ENCODE measurements around the gene PRDX5.

Gene PRDX5

DNA sequence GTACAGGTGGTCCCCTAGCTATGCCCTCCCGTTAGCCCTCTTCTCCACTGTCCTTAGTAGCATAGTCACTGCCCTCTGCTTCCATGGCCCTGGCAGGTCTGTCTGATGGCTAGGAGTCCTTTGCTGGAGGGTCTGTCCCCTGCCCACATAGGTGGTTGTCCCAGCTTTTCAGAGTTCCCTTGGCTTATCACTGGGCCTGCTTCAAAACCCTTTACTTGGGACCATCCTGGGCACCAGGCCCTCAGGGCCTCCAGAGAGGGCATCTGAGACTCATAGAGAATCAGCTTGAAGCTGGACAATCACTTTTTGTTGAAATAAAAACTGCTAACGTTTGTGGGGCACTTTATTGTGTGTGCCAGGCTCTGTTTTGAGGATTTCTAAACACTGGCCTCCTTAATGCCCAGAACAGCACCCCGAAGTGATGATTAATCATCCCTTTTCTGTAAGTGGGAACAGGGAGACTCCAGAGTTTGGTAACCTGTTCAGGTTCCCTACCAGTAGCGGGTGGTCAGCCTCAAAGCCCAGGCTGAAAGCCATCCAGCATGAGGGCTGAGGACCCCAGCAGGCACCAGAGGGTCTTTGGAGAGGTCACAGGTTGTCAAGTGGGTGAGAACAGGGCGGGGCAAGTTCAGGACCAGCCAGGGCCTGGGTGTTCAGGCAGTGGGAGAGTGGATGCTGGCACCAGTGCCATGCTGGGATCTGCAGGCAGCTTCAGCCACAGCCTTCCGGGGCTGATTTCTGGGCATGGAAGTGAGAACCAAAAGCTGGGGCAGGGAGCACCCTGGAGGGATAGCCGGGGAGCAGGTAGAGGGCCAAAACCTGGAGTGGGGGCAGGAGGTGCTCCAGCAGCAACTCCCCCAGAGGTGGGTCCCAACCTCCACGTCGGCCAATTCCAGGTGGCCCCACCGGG lies 27.3 kb upstream of the PRDX5 start:
- TF ChIP-seq GLIS3 (CRISPR knock-in tag; IDR thresholded peaks at IDR 0.05) (no peak), ZC3H10 (CRISPR knock-in tag; IDR thresholded peaks at IDR 0.05) (no peak), ARNTL (CRISPR knock-in tag; IDR thresholded peaks at IDR 0.05; ENCODE audit: borderline replicate concordance, low read depth) (no peak), TOX (CRISPR knock-in tag; IDR thresholded peaks at IDR 0.05; ENCODE audit: borderline replicate concordance) (no peak), TCF4 (CRISPR knock-in tag; IDR thresholded peaks at IDR 0.05; ENCODE audit: borderline replicate concordance) (no peak), PPARA (CRISPR knock-in tag; IDR thresholded peaks at IDR 0.05; ENCODE audit: borderline replicate concordance) (no peak), ESRRG (CRISPR knock-in tag; IDR thresholded peaks at IDR 0.05) (no peak), ZFP3 (CRISPR knock-in tag; IDR thresholded peaks at IDR 0.05) (no peak), ISL1 (CRISPR knock-in tag; IDR thresholded peaks at IDR 0.05) (no peak), CSDC2 (CRISPR knock-in tag; IDR thresholded peaks at IDR 0.05) (no peak), OSR1 (CRISPR knock-in tag; IDR thresholded peaks at IDR 0.05) (no peak), SNAI2 (CRISPR knock-in tag; IDR thresholded peaks at IDR 0.05) (no peak)
- TF ChIP-seq, protein P1, sequence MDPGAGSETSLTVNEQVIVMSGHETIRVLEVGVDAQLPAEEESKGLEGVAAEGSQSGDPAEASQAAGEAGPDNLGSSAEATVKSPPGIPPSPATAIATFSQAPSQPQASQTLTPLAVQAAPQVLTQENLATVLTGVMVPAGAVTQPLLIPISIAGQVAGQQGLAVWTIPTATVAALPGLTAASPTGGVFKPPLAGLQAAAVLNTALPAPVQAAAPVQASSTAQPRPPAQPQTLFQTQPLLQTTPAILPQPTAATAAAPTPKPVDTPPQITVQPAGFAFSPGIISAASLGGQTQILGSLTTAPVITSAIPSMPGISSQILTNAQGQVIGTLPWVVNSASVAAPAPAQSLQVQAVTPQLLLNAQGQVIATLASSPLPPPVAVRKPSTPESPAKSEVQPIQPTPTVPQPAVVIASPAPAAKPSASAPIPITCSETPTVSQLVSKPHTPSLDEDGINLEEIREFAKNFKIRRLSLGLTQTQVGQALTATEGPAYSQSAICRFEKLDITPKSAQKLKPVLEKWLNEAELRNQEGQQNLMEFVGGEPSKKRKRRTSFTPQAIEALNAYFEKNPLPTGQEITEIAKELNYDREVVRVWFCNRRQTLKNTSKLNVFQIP (CRISPR knock-in tag; IDR thresholded peaks at IDR 0.05; ENCODE audit: borderline replicate concordance, low read depth), result no peak
- TF ChIP-seq, protein P2, sequence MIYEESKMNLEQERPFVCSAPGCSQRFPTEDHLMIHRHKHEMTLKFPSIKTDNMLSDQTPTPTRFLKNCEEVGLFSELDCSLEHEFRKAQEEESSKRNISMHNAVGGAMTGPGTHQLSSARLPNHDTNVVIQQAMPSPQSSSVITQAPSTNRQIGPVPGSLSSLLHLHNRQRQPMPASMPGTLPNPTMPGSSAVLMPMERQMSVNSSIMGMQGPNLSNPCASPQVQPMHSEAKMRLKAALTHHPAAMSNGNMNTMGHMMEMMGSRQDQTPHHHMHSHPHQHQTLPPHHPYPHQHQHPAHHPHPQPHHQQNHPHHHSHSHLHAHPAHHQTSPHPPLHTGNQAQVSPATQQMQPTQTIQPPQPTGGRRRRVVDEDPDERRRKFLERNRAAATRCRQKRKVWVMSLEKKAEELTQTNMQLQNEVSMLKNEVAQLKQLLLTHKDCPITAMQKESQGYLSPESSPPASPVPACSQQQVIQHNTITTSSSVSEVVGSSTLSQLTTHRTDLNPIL (CRISPR knock-in tag; IDR thresholded peaks at IDR 0.05; ENCODE audit: low read depth), result no peak
- TF ChIP-seq, protein P3, sequence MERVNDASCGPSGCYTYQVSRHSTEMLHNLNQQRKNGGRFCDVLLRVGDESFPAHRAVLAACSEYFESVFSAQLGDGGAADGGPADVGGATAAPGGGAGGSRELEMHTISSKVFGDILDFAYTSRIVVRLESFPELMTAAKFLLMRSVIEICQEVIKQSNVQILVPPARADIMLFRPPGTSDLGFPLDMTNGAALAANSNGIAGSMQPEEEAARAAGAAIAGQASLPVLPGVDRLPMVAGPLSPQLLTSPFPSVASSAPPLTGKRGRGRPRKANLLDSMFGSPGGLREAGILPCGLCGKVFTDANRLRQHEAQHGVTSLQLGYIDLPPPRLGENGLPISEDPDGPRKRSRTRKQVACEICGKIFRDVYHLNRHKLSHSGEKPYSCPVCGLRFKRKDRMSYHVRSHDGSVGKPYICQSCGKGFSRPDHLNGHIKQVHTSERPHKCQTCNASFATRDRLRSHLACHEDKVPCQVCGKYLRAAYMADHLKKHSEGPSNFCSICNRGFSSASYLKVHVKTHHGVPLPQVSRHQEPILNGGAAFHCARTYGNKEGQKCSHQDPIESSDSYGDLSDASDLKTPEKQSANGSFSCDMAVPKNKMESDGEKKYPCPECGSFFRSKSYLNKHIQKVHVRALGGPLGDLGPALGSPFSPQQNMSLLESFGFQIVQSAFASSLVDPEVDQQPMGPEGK (CRISPR knock-in tag; IDR thresholded peaks at IDR 0.05; ENCODE audit: borderline replicate concordance), result no peak
- TF ChIP-seq, protein P4, sequence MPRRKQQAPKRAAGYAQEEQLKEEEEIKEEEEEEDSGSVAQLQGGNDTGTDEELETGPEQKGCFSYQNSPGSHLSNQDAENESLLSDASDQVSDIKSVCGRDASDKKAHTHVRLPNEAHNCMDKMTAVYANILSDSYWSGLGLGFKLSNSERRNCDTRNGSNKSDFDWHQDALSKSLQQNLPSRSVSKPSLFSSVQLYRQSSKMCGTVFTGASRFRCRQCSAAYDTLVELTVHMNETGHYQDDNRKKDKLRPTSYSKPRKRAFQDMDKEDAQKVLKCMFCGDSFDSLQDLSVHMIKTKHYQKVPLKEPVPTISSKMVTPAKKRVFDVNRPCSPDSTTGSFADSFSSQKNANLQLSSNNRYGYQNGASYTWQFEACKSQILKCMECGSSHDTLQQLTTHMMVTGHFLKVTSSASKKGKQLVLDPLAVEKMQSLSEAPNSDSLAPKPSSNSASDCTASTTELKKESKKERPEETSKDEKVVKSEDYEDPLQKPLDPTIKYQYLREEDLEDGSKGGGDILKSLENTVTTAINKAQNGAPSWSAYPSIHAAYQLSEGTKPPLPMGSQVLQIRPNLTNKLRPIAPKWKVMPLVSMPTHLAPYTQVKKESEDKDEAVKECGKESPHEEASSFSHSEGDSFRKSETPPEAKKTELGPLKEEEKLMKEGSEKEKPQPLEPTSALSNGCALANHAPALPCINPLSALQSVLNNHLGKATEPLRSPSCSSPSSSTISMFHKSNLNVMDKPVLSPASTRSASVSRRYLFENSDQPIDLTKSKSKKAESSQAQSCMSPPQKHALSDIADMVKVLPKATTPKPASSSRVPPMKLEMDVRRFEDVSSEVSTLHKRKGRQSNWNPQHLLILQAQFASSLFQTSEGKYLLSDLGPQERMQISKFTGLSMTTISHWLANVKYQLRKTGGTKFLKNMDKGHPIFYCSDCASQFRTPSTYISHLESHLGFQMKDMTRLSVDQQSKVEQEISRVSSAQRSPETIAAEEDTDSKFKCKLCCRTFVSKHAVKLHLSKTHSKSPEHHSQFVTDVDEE (CRISPR knock-in tag; IDR thresholded peaks at IDR 0.05), result no peak
- TF ChIP-seq, protein P5, sequence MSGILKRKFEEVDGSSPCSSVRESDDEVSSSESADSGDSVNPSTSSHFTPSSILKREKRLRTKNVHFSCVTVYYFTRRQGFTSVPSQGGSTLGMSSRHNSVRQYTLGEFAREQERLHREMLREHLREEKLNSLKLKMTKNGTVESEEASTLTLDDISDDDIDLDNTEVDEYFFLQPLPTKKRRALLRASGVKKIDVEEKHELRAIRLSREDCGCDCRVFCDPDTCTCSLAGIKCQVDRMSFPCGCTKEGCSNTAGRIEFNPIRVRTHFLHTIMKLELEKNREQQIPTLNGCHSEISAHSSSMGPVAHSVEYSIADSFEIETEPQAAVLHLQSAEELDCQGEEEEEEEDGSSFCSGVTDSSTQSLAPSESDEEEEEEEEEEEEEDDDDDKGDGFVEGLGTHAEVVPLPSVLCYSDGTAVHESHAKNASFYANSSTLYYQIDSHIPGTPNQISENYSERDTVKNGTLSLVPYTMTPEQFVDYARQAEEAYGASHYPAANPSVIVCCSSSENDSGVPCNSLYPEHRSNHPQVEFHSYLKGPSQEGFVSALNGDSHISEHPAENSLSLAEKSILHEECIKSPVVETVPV (CRISPR knock-in tag; IDR thresholded peaks at IDR 0.05), result no peak
- ATAC-seq, result no peak

DNA sequence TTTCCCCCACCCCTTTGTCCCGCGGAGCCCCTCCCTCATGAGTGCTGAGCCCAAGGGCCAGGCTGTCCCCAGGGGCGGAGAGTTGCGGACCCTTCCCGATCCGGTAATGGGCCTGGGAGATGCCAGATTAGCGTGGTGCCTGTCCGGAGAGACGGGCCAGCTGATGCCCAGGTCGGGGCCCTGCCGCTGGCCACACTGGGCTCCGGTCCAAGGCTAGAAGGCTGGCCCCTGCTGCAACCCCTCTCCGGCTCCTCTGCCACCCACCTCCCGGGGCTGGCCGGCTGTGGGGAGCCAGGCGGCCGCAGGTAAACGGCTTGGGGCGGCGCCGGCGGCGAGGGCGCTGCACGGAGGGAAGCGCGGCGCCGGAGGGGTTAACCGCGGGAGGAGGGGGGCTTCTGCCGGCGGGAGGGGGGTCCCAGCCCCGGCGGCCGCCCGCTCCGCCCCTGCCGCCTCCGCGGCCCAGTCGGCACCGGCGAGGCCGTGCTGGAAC lies 26.6 kb upstream of the PRDX5 start, which contains the start of gene KCNK4:
Gene KCNK4 (plus strand): TSS at position 41 of the 490 bp plus-strand sequence. CDS start 1,717 bp downstream, outside the sequence.
- peak; percentile 9; the same call in 1 of the 3 replicates for ATAC-seq
- TF ChIP-seq PPARA (CRISPR knock-in tag; IDR thresholded peaks at IDR 0.05; ENCODE audit: borderline replicate concordance), result no peak
- TF ChIP-seq, protein P5 (CRISPR knock-in tag; IDR thresholded peaks at IDR 0.05), result no peak
- TF ChIP-seq OSR1 (CRISPR knock-in tag; IDR thresholded peaks at IDR 0.05), result no peak
- TF ChIP-seq, protein P2 (CRISPR knock-in tag; IDR thresholded peaks at IDR 0.05; ENCODE audit: low read depth), result no peak
- no peak for TF ChIP-seq ZFP3 (CRISPR knock-in tag; IDR thresholded peaks at IDR 0.05)
- no peak for TF ChIP-seq ZNF565 (CRISPR knock-in tag; conservative IDR thresholded peaks at IDR 0.05; ENCODE audit: low read depth)
- no peak for TF ChIP-seq ESRRG (CRISPR knock-in tag; IDR thresholded peaks at IDR 0.05)
- TF ChIP-seq, protein P3 (CRISPR knock-in tag; IDR thresholded peaks at IDR 0.05; ENCODE audit: borderline replicate concordance), result no peak
- TF ChIP-seq, protein P4 (CRISPR knock-in tag; IDR thresholded peaks at IDR 0.05), result no peak
- TF ChIP-seq BACH2 (CRISPR knock-in tag; IDR thresholded peaks at IDR 0.05; ENCODE audit: borderline replicate concordance), result no peak
- no peak for TF ChIP-seq ARNTL (CRISPR knock-in tag; IDR thresholded peaks at IDR 0.05; ENCODE audit: borderline replicate concordance, low read depth)

All from SK-N-SH treated with all-trans-retinoic acid at 6 μM for 48 hours (cell line).